ENCODE results near the gene ASPSCR1.

ASPSCR1 gene

DNA sequence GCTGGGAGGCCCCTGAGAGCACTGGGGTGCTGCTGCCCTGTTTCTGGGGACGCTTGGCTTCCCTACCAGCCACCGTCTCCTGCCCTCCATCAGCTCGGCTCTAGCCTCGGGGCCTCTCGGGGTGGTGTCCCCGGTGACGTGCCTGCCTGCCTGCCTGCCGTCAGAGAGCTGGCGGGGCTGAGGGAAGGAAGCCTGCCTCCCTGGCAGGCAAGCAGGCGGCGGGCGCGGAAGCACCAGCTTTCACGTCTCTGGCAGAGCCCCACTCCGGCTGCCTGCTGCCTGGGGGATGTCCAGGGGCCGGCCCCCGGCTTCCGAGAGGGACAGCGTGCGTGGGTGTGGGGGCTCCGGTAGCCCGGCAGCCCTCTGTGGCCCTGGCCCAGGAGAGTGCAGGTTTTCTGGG lies 35.9 kb downstream of the ASPSCR1 start:
- no peaks in the 10 kb centered on the region for H3K27me3 ChIP-seq (ENCODE audit: control insufficient read depth in 5 of 5, insufficient read depth in 4 of 5, low read length in 5 of 5)
- no peaks in the 10 kb centered on the region for H3K9me3 ChIP-seq (ENCODE audit: control insufficient read depth in 5 of 5, low read length in 5 of 5)
- no peak overlapping the region for H3K4me3 ChIP-seq (ENCODE audit: low read depth in 1 of 5, low read length in 5 of 5)
- peaks cover 0 to 41% (median 14%) of the 10 kb centered on the region in 5 donors for H3K36me3 ChIP-seq (ENCODE audit: control insufficient read depth in 5 of 5, insufficient read depth in 5 of 5, low read length in 5 of 5)
- H3K27ac ChIP-seq (ENCODE audit: low read depth, low read length): no peak overlapping the region
- no peak overlapping the region for H3K9ac ChIP-seq (ENCODE audit: low read length in 5 of 5)
- H3K4me1 ChIP-seq (ENCODE audit: control insufficient read depth in 5 of 5, insufficient read depth in 5 of 5, low read length in 5 of 5): no peaks in the 10 kb centered on the region

DNA sequence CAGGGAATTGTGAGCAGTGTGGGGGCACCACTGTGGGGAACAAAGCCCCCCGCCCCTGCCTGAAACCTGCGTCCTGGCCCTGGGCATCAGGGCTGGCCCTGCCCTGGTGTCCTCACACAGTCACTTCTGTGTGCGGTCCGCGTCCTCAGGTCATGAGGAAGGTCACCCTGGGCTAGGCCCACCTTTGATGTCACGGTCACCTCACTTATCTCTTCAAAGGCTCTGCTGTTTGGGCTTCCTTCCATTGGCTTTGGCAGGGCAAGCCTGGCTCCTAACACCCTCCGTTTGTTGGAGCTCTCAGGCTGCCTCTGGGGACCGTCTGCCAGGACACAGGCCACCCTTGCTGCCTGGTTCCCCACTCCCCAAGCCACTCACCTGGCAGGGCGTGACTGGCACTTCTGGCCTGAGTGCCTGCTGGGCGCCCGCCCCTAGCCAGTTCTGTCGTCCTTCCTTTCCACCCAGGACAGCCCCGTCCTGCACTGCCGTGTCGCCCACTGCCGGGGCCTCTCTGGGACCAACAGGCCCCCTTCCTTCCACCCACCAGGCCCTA lies 36.4 kb downstream of the ASPSCR1 start:
- Histone ChIP-seq H3K9ac (ENCODE audit: low read length in 5 of 5) (no peak overlapping the region), H3K36me3 (ENCODE audit: control insufficient read depth in 5 of 5, insufficient read depth in 5 of 5, low read length in 5 of 5) (peaks cover 0 to 46% (median 19%) of the 10 kb centered on the region in 5 donors), H3K27ac (ENCODE audit: low read depth, low read length) (no peak overlapping the region), H3K9me3 (ENCODE audit: control insufficient read depth in 5 of 5, low read length in 5 of 5) (no peaks in the 10 kb centered on the region), H3K4me1 (ENCODE audit: control insufficient read depth in 5 of 5, insufficient read depth in 5 of 5, low read length in 5 of 5) (no peaks in the 10 kb centered on the region), H3K4me3 (ENCODE audit: low read depth in 1 of 5, low read length in 5 of 5) (no peak overlapping the region), H3K27me3 (ENCODE audit: control insufficient read depth in 5 of 5, insufficient read depth in 4 of 5, low read length in 5 of 5) (no peaks in the 10 kb centered on the region)

- Histone ChIP-seq H3K9ac (ENCODE audit: low read length in 5 of 5) (no peak overlapping the region), H3K27ac (ENCODE audit: low read depth, low read length) (no peak overlapping the region), H3K4me3 (ENCODE audit: low read depth in 1 of 5, low read length in 5 of 5) (no peak overlapping the region), H3K36me3 (ENCODE audit: control insufficient read depth in 5 of 5, insufficient read depth in 5 of 5, low read length in 5 of 5) (peaks cover 0 to 44% (median 20%) of the 10 kb centered on the region in 5 donors), H3K4me1 (ENCODE audit: control insufficient read depth in 5 of 5, insufficient read depth in 5 of 5, low read length in 5 of 5) (peaks cover 0 to 2% (median 0%) of the 10 kb centered on the region in 5 donors), H3K27me3 (ENCODE audit: control insufficient read depth in 5 of 5, insufficient read depth in 4 of 5, low read length in 5 of 5) (peaks cover 0 to 2% (median 0%) of the 10 kb centered on the region in 5 donors), H3K9me3 (ENCODE audit: control insufficient read depth in 5 of 5, low read length in 5 of 5) (no peaks in the 10 kb centered on the region)
Measured at GRCh38 chr17:82014432-82014831, 37.0 kb downstream of the ASPSCR1 start.

GRCh38 chr17:82014971-82015310 lies 37.5 kb downstream of the ASPSCR1 start:
- H3K36me3 ChIP-seq (ENCODE audit: control insufficient read depth in 5 of 5, insufficient read depth in 5 of 5, low read length in 5 of 5): peaks cover 0 to 43% (median 20%) of the 10 kb centered on the region in 5 donors
- no peak overlapping the region for H3K27ac ChIP-seq (ENCODE audit: low read depth, low read length)
- H3K4me1 ChIP-seq (ENCODE audit: control insufficient read depth in 5 of 5, insufficient read depth in 5 of 5, low read length in 5 of 5): peaks cover 0 to 3% (median under 1%) of the 10 kb centered on the region in 5 donors
- H3K27me3 ChIP-seq (ENCODE audit: control insufficient read depth in 5 of 5, insufficient read depth in 4 of 5, low read length in 5 of 5): peaks cover 0 to 2% (median 0%) of the 10 kb centered on the region in 5 donors
- no peak overlapping the region for H3K4me3 ChIP-seq (ENCODE audit: low read depth in 1 of 5, low read length in 5 of 5)
- H3K9me3 ChIP-seq (ENCODE audit: control insufficient read depth in 5 of 5, low read length in 5 of 5): no peaks in the 10 kb centered on the region
- H3K9ac ChIP-seq (ENCODE audit: low read length in 5 of 5): no peak overlapping the region

- H3K4me1 ChIP-seq (ENCODE audit: control insufficient read depth in 5 of 5, insufficient read depth in 5 of 5, low read length in 5 of 5): peaks cover 0 to 5% (median 3%) of the 10 kb centered on the region in 5 donors
- H3K36me3 ChIP-seq (ENCODE audit: control insufficient read depth in 5 of 5, insufficient read depth in 5 of 5, low read length in 5 of 5): peaks cover 0 to 43% (median 20%) of the 10 kb centered on the region in 5 donors
- no peak overlapping the region for H3K9ac ChIP-seq (ENCODE audit: low read length in 5 of 5)
- no peak overlapping the region for H3K27ac ChIP-seq (ENCODE audit: low read depth, low read length)
- H3K27me3 ChIP-seq (ENCODE audit: control insufficient read depth in 5 of 5, insufficient read depth in 4 of 5, low read length in 5 of 5): peaks cover 0 to 2% (median 0%) of the 10 kb centered on the region in 5 donors
- H3K4me3 ChIP-seq (ENCODE audit: low read depth in 1 of 5, low read length in 5 of 5): no peak overlapping the region
- no peaks in the 10 kb centered on the region for H3K9me3 ChIP-seq (ENCODE audit: control insufficient read depth in 5 of 5, low read length in 5 of 5)
Measured at GRCh38 chr17:82015311-82015971, 38.0 kb downstream of the ASPSCR1 start.

GRCh38 chr17:82016061-82016874 lies 38.8 kb downstream of the ASPSCR1 start:
- Histone ChIP-seq H3K27ac (ENCODE audit: low read depth, low read length) (no peak overlapping the region), H3K9me3 (ENCODE audit: control insufficient read depth in 5 of 5, low read length in 5 of 5) (no peaks in the 10 kb centered on the region), H3K27me3 (ENCODE audit: control insufficient read depth in 5 of 5, insufficient read depth in 4 of 5, low read length in 5 of 5) (peaks cover 0 to 2% (median 0%) of the 10 kb centered on the region in 5 donors), H3K4me3 (ENCODE audit: low read depth in 1 of 5, low read length in 5 of 5) (no peak overlapping the region), H3K9ac (ENCODE audit: low read length in 5 of 5) (no peak overlapping the region), H3K4me1 (ENCODE audit: control insufficient read depth in 5 of 5, insufficient read depth in 5 of 5, low read length in 5 of 5) (peaks cover 3 to 8% (median 5%) of the 10 kb centered on the region in 5 donors), H3K36me3 (ENCODE audit: control insufficient read depth in 5 of 5, insufficient read depth in 5 of 5, low read length in 5 of 5) (peaks cover 0 to 35% (median 18%) of the 10 kb centered on the region in 5 donors)

- peaks cover 5 to 15% (median 12%) of the 10 kb centered on the region in 5 donors for H3K4me1 ChIP-seq (ENCODE audit: control insufficient read depth in 5 of 5, insufficient read depth in 5 of 5, low read length in 5 of 5)
- peaks cover 0 to 28% (median 11%) of the 10 kb centered on the region in 5 donors for H3K36me3 ChIP-seq (ENCODE audit: control insufficient read depth in 5 of 5, insufficient read depth in 5 of 5, low read length in 5 of 5)
- H3K27ac ChIP-seq (ENCODE audit: low read depth, low read length): no peak overlapping the region
- no peak overlapping the region for H3K9ac ChIP-seq (ENCODE audit: low read length in 5 of 5)
- peaks cover 0 to 2% (median 0%) of the 10 kb centered on the region in 5 donors for H3K27me3 ChIP-seq (ENCODE audit: control insufficient read depth in 5 of 5, insufficient read depth in 4 of 5, low read length in 5 of 5)
- no peaks in the 10 kb centered on the region for H3K9me3 ChIP-seq (ENCODE audit: control insufficient read depth in 5 of 5, low read length in 5 of 5)
- no peak overlapping the region for H3K4me3 ChIP-seq (ENCODE audit: low read depth in 1 of 5, low read length in 5 of 5)
Measured at GRCh38 chr17:82016875-82017459, 39.5 kb downstream of the ASPSCR1 start.

GRCh38 chr17:82017612-82018151 lies 40.3 kb downstream of the ASPSCR1 start:
- Histone ChIP-seq H3K27ac (ENCODE audit: low read depth, low read length) (no peak overlapping the region), H3K36me3 (ENCODE audit: control insufficient read depth in 5 of 5, insufficient read depth in 5 of 5, low read length in 5 of 5) (peaks cover 0 to 22% (median 11%) of the 10 kb centered on the region in 5 donors), H3K27me3 (ENCODE audit: control insufficient read depth in 5 of 5, insufficient read depth in 4 of 5, low read length in 5 of 5) (peaks cover 0 to 2% (median 0%) of the 10 kb centered on the region in 5 donors), H3K4me1 (ENCODE audit: control insufficient read depth in 5 of 5, insufficient read depth in 5 of 5, low read length in 5 of 5) (peaks cover 6 to 22% (median 18%) of the 10 kb centered on the region in 5 donors), H3K9ac (ENCODE audit: low read length in 5 of 5) (no peak overlapping the region), H3K4me3 (ENCODE audit: low read depth in 1 of 5, low read length in 5 of 5) (no peak overlapping the region), H3K9me3 (ENCODE audit: control insufficient read depth in 5 of 5, low read length in 5 of 5) (no peaks in the 10 kb centered on the region)

- Histone ChIP-seq H3K9ac (ENCODE audit: low read length in 5 of 5) (no peak overlapping the region), H3K36me3 (ENCODE audit: control insufficient read depth in 5 of 5, insufficient read depth in 5 of 5, low read length in 5 of 5) (peaks cover 0 to 22% (median 11%) of the 10 kb centered on the region in 5 donors), H3K4me3 (ENCODE audit: low read depth in 1 of 5, low read length in 5 of 5) (no peak overlapping the region), H3K9me3 (ENCODE audit: control insufficient read depth in 5 of 5, low read length in 5 of 5) (no peaks in the 10 kb centered on the region), H3K27me3 (ENCODE audit: control insufficient read depth in 5 of 5, insufficient read depth in 4 of 5, low read length in 5 of 5) (peaks cover 0 to 2% (median 0%) of the 10 kb centered on the region in 5 donors), H3K27ac (ENCODE audit: low read depth, low read length) (no peak overlapping the region), H3K4me1 (ENCODE audit: control insufficient read depth in 5 of 5, insufficient read depth in 5 of 5, low read length in 5 of 5) (peaks cover 6 to 24% (median 19%) of the 10 kb centered on the region in 5 donors)
Measured at GRCh38 chr17:82018152-82018988, 40.9 kb downstream of the ASPSCR1 start.
